K562 (cell line): ENCODE measurements around the gene SLC4A2. TPM values are rescaled to one million over a fixed set of nuclear protein-coding genes. Genes with fewer than 3 reads are reported as not detected.

Source experiments
- CBFA2T2 ChIP-seq: fragments of 450-650 bp; conservative IDR thresholded peaks from 2 replicates; pipeline ENCODE4 v1.6.1; 2017; ENCODE audit warnings: mild to moderate bottlenecking
- DIDO1 ChIP-seq: fragments of 450-650 bp; IDR thresholded peaks from 2 replicates; pipeline ENCODE4 v1.6.1; 2016; ENCODE audit warnings: low read depth, missing biosample characterization, missing genetic modification characterization
- EP300 ChIP-seq: IDR thresholded peaks from 2 replicates; pipeline ENCODE4 v1.6.1; 2012; ENCODE audit warnings: low read length, improper control_type of control experiment
- EZH2 ChIP-seq: IDR thresholded peaks from 2 replicates; pipeline ENCODE4 v1.6.1; 2012; ENCODE audit warnings: low read depth, mild to moderate bottlenecking, inconsistent platforms, low read length, borderline replicate concordance
- FOXJ3 ChIP-seq: sonication (generic); formaldehyde crosslinking; IDR thresholded peaks from 2 replicates; pipeline ENCODE4 v1.4.0; 2020; ENCODE audit warnings: mild to moderate bottlenecking, missing genetic modification reagents
- HDAC8 ChIP-seq: fragments of 450-650 bp; IDR thresholded peaks from 2 replicates; pipeline ENCODE4 v1.6.1; 2016; ENCODE audit warnings: mild to moderate bottlenecking, missing genetic modification characterization, moderate library complexity, missing compliant biosample characterization
- KLF13 ChIP-seq: fragments of 450-650 bp; IDR thresholded peaks from 2 replicates; pipeline ENCODE4 v1.6.1; 2016; ENCODE audit warnings: missing genetic modification characterization, low read depth, mild to moderate bottlenecking, missing compliant biosample characterization, moderate library complexity, borderline replicate concordance
- MLLT1 ChIP-seq, 2 experiments: fragments of 450-650 bp; IDR thresholded peaks; 2 replicates each; pipeline ENCODE4 v1.6.1; 2016
- PYGO2 ChIP-seq: fragments of 450-650 bp; IDR thresholded peaks from 2 replicates; pipeline ENCODE4 v1.6.1; 2016; ENCODE audit warnings: mild to moderate bottlenecking, missing genetic modification characterization, moderate library complexity, missing compliant biosample characterization
- TFE3 ChIP-seq: fragments of 450-650 bp; formaldehyde crosslinking; IDR thresholded peaks from 2 replicates; pipeline ENCODE4 v1.4.0; 2020; ENCODE audit warnings: mild to moderate bottlenecking, mixed read lengths
- ZBTB49 ChIP-seq: sonication (generic); formaldehyde crosslinking; IDR thresholded peaks from 2 replicates; pipeline ENCODE4 v1.8.0; 2022; ENCODE audit warnings: missing genetic modification reagents, mild to moderate bottlenecking, borderline replicate concordance
- ZNF197 ChIP-seq: fragments of 200-800 bp; sonication (Bioruptor generic); IDR thresholded peaks from 2 replicates; pipeline ENCODE4 v1.6.1; 2016; ENCODE audit warnings: low read depth, missing genetic modification characterization, missing compliant biosample characterization
- ZNF407 ChIP-seq: fragments of 450-650 bp; IDR thresholded peaks from 2 replicates; pipeline ENCODE4 v1.6.1; 2016; ENCODE audit warnings: low read depth
- ZNF778 ChIP-seq: fragments of 450-650 bp; formaldehyde crosslinking; IDR thresholded peaks from 2 replicates; pipeline ENCODE4 v1.4.0; 2020; ENCODE audit warnings: mild to moderate bottlenecking, moderate library complexity
- polyA plus RNA-seq, 8 experiments: library from polyadenylated mRNA; depleted of rRNA in 4 of 8; stranded (reverse) in 5 of 8; unstranded in 3 of 8; fragments of >200 nt; fragmentation: Nextera tagmentation in 2 of 8; fragmentation: Illumina TruSeq in 1 of 8; extraction: Ambion mirVana in 2 of 8; extraction: Trizol in 1 of 8; gene quantifications; 2 replicates each; pipeline versions ENCODE4 v1.2.1 to v1.2.3, GENCODE V29; 2011 to 2014; ENCODE audit warnings: inconsistent platforms in 1 of 8, missing spikeins in 1 of 8
- total RNA-seq, 7 experiments: library from RNA; depleted of rRNA in 6 of 7; stranded (reverse); fragments of >200 nt in 6 of 7; fragmentation: Illumina TruSeq in 2 of 7; extraction: Trizol in 2 of 7; gene quantifications; 2 replicates each; pipeline versions ENCODE4 v1.2.1 to v1.2.3, GENCODE V29; 2011 to 2021; ENCODE audit warnings: low replicate concordance in 1 of 7

Gene SLC4A2
- total and polyA plus RNA-seq, 9 of the 15 experiments (the other 6 are each of a cell fraction or from before 2014, with no cell fraction given), result 11.4 to 375 (median 130) TPM

- TF ChIP-seq PYGO2, result no peak
- TF ChIP-seq MLLT1 (IDR thresholded peaks at IDR 0.05), result peak; percentile 21 to 75; a peak in 2 of 4 replicates
- no peak for TF ChIP-seq CBFA2T2
- 0 out of 2 replicates have a peak, but pooled peaks have one; percentile 2 for TF ChIP-seq TFE3 (CRISPR knock-in tag)
- TF ChIP-seq ZNF778 (CRISPR knock-in tag), result no peak
- no peak for TF ChIP-seq EP300
- TF ChIP-seq HDAC8 (tag), result peak; percentile 72; the same call in 1 of the 2 replicates
- no peak for TF ChIP-seq ZNF197
- TF ChIP-seq ZBTB49, result no peak
- 0 out of 2 replicates have a peak, but pooled peaks have one; percentile 11 for TF ChIP-seq ZNF407
- TF ChIP-seq FOXJ3 (CRISPR knock-in tag), result no peak
- no peak for TF ChIP-seq KLF13 (tag)
- no peak for TF ChIP-seq EZH2
- TF ChIP-seq DIDO1, result no peak
Observed at GRCh38 chr7:151017953-151018420, 41.4 kb upstream of the SLC4A2 start (continued).
